ENCODE measurements around the gene GRIN3A.

DNA sequence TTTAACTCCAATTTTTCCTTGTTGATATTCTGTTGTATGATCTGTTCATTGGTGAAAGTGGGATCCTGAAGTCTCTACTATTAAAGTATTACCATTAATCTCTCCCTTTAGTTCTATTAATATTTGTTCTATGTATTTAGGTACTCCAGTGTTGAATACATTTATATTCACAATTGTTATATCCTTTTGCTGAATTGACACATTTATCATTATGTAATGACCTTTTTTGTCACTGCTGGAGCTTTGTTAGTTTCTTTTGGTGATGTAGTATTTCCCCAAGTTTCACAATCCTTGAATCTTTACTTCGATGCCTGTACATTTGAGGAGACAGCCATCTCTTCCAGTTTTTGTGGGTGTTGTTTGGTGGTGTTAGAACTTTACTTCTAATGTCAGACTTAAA is 90.0 kb downstream of the GRIN3A start:
- TF ChIP-seq, protein P1, sequence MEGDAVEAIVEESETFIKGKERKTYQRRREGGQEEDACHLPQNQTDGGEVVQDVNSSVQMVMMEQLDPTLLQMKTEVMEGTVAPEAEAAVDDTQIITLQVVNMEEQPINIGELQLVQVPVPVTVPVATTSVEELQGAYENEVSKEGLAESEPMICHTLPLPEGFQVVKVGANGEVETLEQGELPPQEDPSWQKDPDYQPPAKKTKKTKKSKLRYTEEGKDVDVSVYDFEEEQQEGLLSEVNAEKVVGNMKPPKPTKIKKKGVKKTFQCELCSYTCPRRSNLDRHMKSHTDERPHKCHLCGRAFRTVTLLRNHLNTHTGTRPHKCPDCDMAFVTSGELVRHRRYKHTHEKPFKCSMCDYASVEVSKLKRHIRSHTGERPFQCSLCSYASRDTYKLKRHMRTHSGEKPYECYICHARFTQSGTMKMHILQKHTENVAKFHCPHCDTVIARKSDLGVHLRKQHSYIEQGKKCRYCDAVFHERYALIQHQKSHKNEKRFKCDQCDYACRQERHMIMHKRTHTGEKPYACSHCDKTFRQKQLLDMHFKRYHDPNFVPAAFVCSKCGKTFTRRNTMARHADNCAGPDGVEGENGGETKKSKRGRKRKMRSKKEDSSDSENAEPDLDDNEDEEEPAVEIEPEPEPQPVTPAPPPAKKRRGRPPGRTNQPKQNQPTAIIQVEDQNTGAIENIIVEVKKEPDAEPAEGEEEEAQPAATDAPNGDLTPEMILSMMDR (conservative IDR thresholded peaks at IDR 0.05; ENCODE audit: low read length), result no peak
- TF ChIP-seq EZH2phosphoT487 (IDR thresholded peaks at IDR 0.05; ENCODE audit: borderline replicate concordance), result no peak

Data from Loucy (cell line).